Measurements from ENCODE around the gene ERGIC1. TPM values are rescaled to one million over a fixed set of nuclear protein-coding genes. Genes with fewer than 3 reads are reported as not detected.

The ERGIC1 gene
- total RNA-seq, 6 experiments from 2014 or later: 240 to 276 (median 258) TPM

- TF ChIP-seq, protein P1, sequence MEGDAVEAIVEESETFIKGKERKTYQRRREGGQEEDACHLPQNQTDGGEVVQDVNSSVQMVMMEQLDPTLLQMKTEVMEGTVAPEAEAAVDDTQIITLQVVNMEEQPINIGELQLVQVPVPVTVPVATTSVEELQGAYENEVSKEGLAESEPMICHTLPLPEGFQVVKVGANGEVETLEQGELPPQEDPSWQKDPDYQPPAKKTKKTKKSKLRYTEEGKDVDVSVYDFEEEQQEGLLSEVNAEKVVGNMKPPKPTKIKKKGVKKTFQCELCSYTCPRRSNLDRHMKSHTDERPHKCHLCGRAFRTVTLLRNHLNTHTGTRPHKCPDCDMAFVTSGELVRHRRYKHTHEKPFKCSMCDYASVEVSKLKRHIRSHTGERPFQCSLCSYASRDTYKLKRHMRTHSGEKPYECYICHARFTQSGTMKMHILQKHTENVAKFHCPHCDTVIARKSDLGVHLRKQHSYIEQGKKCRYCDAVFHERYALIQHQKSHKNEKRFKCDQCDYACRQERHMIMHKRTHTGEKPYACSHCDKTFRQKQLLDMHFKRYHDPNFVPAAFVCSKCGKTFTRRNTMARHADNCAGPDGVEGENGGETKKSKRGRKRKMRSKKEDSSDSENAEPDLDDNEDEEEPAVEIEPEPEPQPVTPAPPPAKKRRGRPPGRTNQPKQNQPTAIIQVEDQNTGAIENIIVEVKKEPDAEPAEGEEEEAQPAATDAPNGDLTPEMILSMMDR (IDR thresholded peaks at IDR 0.05): no peak
- H3K27ac Mint-ChIP-seq: peak overlapping the region; percentile 89
Observed at GRCh38 chr5:172793577-172794488, 40.2 kb upstream of the ERGIC1 start.

GRCh38 chr5:172795318-172795977, 38.6 kb upstream of the ERGIC1 start:
- H3K4me1 Mint-ChIP-seq (ENCODE audit: low read depth): peaks cover 85% of the 10 kb centered on the region
- peak overlapping the region; percentile 42; the same call in 1 of the 2 replicates for H3K4me3 Mint-ChIP-seq
- H3K27me3 Mint-ChIP-seq (ENCODE audit: insufficient read depth): no peaks in the 10 kb centered on the region; the same call in 1 of the 2 replicates
- H3K36me3 Mint-ChIP-seq (ENCODE audit: low read depth): no peaks in the 10 kb centered on the region
- TF ChIP-seq, protein P1 (IDR thresholded peaks at IDR 0.05): no peak; the same call in 1 of the 2 replicates
- DNase-seq: peak; percentile 82
- peak overlapping the region; percentile 89 for H3K27ac Mint-ChIP-seq
- H3K9me3 Mint-ChIP-seq: no peaks in the 10 kb centered on the region

More at GRCh38 chr5:172793577-172794488, 40.2 kb upstream of the ERGIC1 start:
- Mint-ChIP-seq H3K9me3 (no peaks in the 10 kb centered on the region), H3K4me1 (ENCODE audit: low read depth) (peaks cover 78% of the 10 kb centered on the region), H3K4me3 (peak overlapping the region; percentile 72), H3K27me3 (ENCODE audit: insufficient read depth) (no peaks in the 10 kb centered on the region; the same call in 1 of the 2 replicates), H3K36me3 (ENCODE audit: low read depth) (no peaks in the 10 kb centered on the region)
- DNase-seq: peak; percentile 26

GRCh38 chr5:172796306-172796705, 37.7 kb upstream of the ERGIC1 start:
- peaks cover 86% of the 10 kb centered on the region for H3K4me1 Mint-ChIP-seq (ENCODE audit: low read depth)
- no peaks in the 10 kb centered on the region for H3K9me3 Mint-ChIP-seq
- peaks cover under 1% of the 10 kb centered on the region for H3K27me3 Mint-ChIP-seq (ENCODE audit: insufficient read depth)
- H3K4me3 Mint-ChIP-seq: no peak overlapping the region
- H3K27ac Mint-ChIP-seq: peak overlapping the region; percentile 89
- TF ChIP-seq, protein P1 (IDR thresholded peaks at IDR 0.05): no peak
- DNase-seq: no peak
- H3K36me3 Mint-ChIP-seq (ENCODE audit: low read depth): no peaks in the 10 kb centered on the region

- peak overlapping the region; percentile 97 for H3K27ac Mint-ChIP-seq
- peaks cover 2% of the 10 kb centered on the region for H3K27me3 Mint-ChIP-seq (ENCODE audit: insufficient read depth)
- H3K36me3 Mint-ChIP-seq (ENCODE audit: low read depth): no peaks in the 10 kb centered on the region; the same call in 1 of the 2 replicates
- H3K4me1 Mint-ChIP-seq (ENCODE audit: low read depth): peaks cover 98% of the 10 kb centered on the region
- DNase-seq: no peak
- H3K9me3 Mint-ChIP-seq: no peaks in the 10 kb centered on the region
- TF ChIP-seq, protein P1 (IDR thresholded peaks at IDR 0.05): no peak
- peak overlapping the region; percentile 81 for H3K4me3 Mint-ChIP-seq
Observed at GRCh38 chr5:172797771-172798191, 36.3 kb upstream of the ERGIC1 start.

- peak overlapping the region; percentile 97 for H3K27ac Mint-ChIP-seq
- H3K27me3 Mint-ChIP-seq (ENCODE audit: insufficient read depth): peaks cover 2% of the 10 kb centered on the region
- peak; percentile 91 for DNase-seq
- H3K36me3 Mint-ChIP-seq (ENCODE audit: low read depth): no peaks in the 10 kb centered on the region; the same call in 1 of the 2 replicates
- TF ChIP-seq, protein P1 (IDR thresholded peaks at IDR 0.05): no peak
- no peaks in the 10 kb centered on the region for H3K9me3 Mint-ChIP-seq
- peaks cover 96% of the 10 kb centered on the region for H3K4me1 Mint-ChIP-seq (ENCODE audit: low read depth)
- H3K4me3 Mint-ChIP-seq: peak overlapping the region; percentile 81
Observed at GRCh38 chr5:172798422-172799215, 35.4 kb upstream of the ERGIC1 start.
